GM10266 (cell line): Measurements from ENCODE around the gene SUSD2.
"Not testable (repeated sequence)": the region's sequence is repeated elsewhere in the genome, so short reads cannot be mapped to it uniquely, and the experiment has no call there.

Experiments
- DNase-seq: peaks from one replicate; pipeline ENCODE4 v3.0.0; 2012; ENCODE audit errors: extremely low spot score
- CTCF ChIP-seq: IDR thresholded peaks from 2 replicates; pipeline ENCODE4 v1.5.1; 2012; ENCODE audit warnings: mild to moderate bottlenecking, low read depth; ENCODE audit not compliant: control insufficient read depth, insufficient read depth; ENCODE audit errors: missing control alignments

The SUSD2 gene

GRCh38 chr22:24181088-24181995, at the start of gene SUSD2:
Gene SUSD2, plus strand, starts transcription at chr22:24181487. Its CDS starts 33 bp downstream, at chr22:24181520.
- no peak for TF ChIP-seq CTCF
- DNase-seq = no peak

- TF ChIP-seq CTCF = peak; percentile 52
- DNase-seq = no peak
Observed at GRCh38 chr22:24133187-24133965, 47.9 kb upstream of the SUSD2 start.

GRCh38 chr22:24134090-24134846, 47.0 kb upstream of the SUSD2 start:
- no peak for DNase-seq
- no peak for TF ChIP-seq CTCF

- DNase-seq = not testable (repeated sequence)
Observed at GRCh38 chr22:24136533-24136932, 44.8 kb upstream of the SUSD2 start.

- DNase-seq = no peak
- TF ChIP-seq CTCF = no peak
Observed at GRCh38 chr22:24137595-24137994, 43.7 kb upstream of the SUSD2 start.

- no peak for TF ChIP-seq CTCF
- no peak for DNase-seq
Observed at GRCh38 chr22:24138649-24139420, 42.5 kb upstream of the SUSD2 start.

- TF ChIP-seq CTCF = no peak
Observed at GRCh38 chr22:24140357-24140756, 40.9 kb upstream of the SUSD2 start.

More at GRCh38 chr22:24140357-24140756, 40.9 kb upstream of the SUSD2 start:
- DNase-seq = no peak
